Measurements from ENCODE around the gene SFTA2.

Gene SFTA2

GRCh38 chr6:30957716-30958115 is 25.7 kb upstream of the SFTA2 start:
- Mint-ChIP-seq H3K4me1 (ENCODE audit: low read depth in 2 of 2) (peaks cover 0 to 9% of the 10 kb centered on the region in 2 donors), H3K9me3 (no peaks in the 10 kb centered on the region), H3K27ac (no peak overlapping the region), H3K27me3 (peaks cover 35 to 43% of the 10 kb centered on the region in 2 donors), H3K36me3 (ENCODE audit: insufficient read depth) (peaks cover 2% of the 10 kb centered on the region), H3K4me3 (no peak overlapping the region)
- DNase-seq (no peak), ATAC-seq (replicated peaks) (no peak)

- H3K4me3 Mint-ChIP-seq = peak overlapping the region; percentile 79 to 81
- H3K27ac Mint-ChIP-seq = peak overlapping the region; percentile 57 to 72
- H3K4me1 Mint-ChIP-seq (ENCODE audit: low read depth in 2 of 2) = peaks cover 0 to 10% of the 10 kb centered on the region in 2 donors
- DNase-seq (peak; percentile 44 to 61 (median 50)), ATAC-seq (replicated peaks) (peak; percentile 84)
- peaks cover 2 to 10% of the 10 kb centered on the region in 2 donors for H3K9me3 Mint-ChIP-seq
- peaks cover 46 to 65% of the 10 kb centered on the region in 2 donors for H3K27me3 Mint-ChIP-seq
- peaks cover 2% of the 10 kb centered on the region for H3K36me3 Mint-ChIP-seq (ENCODE audit: insufficient read depth)
Measured at GRCh38 chr6:30955367-30956042, 23.5 kb upstream of the SFTA2 start.

GRCh38 chr6:30954631-30955366 is 22.8 kb upstream of the SFTA2 start:
- Mint-ChIP-seq H3K4me1 (ENCODE audit: low read depth in 2 of 2) (peaks cover 0 to 10% of the 10 kb centered on the region in 2 donors), H3K27me3 (peaks cover 50 to 71% of the 10 kb centered on the region in 2 donors), H3K4me3 (peak overlapping the region; percentile 79 to 81), H3K9me3 (peaks cover 2 to 17% of the 10 kb centered on the region in 2 donors), H3K36me3 (ENCODE audit: insufficient read depth) (peaks cover 2% of the 10 kb centered on the region), H3K27ac (peak overlapping the region; percentile 57 to 72)
- DNase-seq = no peak
- no peak for ATAC-seq (replicated peaks)

- ATAC-seq (replicated peaks) (no peak), DNase-seq (no peak)
- H3K4me1 Mint-ChIP-seq (ENCODE audit: low read depth in 2 of 2) = peaks cover 0 to 10% of the 10 kb centered on the region in 2 donors
- peaks cover 2% of the 10 kb centered on the region for H3K36me3 Mint-ChIP-seq (ENCODE audit: insufficient read depth)
- no peak overlapping the region for H3K27ac Mint-ChIP-seq
- peaks cover 54 to 75% of the 10 kb centered on the region in 2 donors for H3K27me3 Mint-ChIP-seq
- H3K4me3 Mint-ChIP-seq = no peak overlapping the region
- H3K9me3 Mint-ChIP-seq = peaks cover 5 to 17% of the 10 kb centered on the region in 2 donors
Measured at GRCh38 chr6:30951907-30952469, 20.0 kb upstream of the SFTA2 start.

- H3K36me3 Mint-ChIP-seq (ENCODE audit: insufficient read depth) = no peaks in the 10 kb centered on the region
- DNase-seq = no peak
- H3K27me3 Mint-ChIP-seq = peaks cover 70 to 99% of the 10 kb centered on the region in 2 donors
- H3K4me1 Mint-ChIP-seq (ENCODE audit: low read depth in 2 of 2) = peaks cover 0 to 1% of the 10 kb centered on the region in 2 donors
- ATAC-seq (replicated peaks) = no peak
- H3K4me3 Mint-ChIP-seq = no peak overlapping the region
- H3K27ac Mint-ChIP-seq = no peak overlapping the region
- peaks cover 5 to 17% of the 10 kb centered on the region in 2 donors for H3K9me3 Mint-ChIP-seq
Measured at GRCh38 chr6:30948811-30949210, 16.8 kb upstream of the SFTA2 start.

- H3K27me3 Mint-ChIP-seq = peaks cover 78 to 100% of the 10 kb centered on the region in 2 donors
Measured at GRCh38 chr6:30947231-30947630, 15.3 kb upstream of the SFTA2 start.

GRCh38 chr6:30945281-30945680 is 13.3 kb upstream of the SFTA2 start:
- Mint-ChIP-seq H3K27ac (no peak overlapping the region), H3K27me3 (peaks cover 81 to 100% of the 10 kb centered on the region in 2 donors), H3K36me3 (ENCODE audit: insufficient read depth) (no peaks in the 10 kb centered on the region), H3K9me3 (peaks cover 3 to 5% of the 10 kb centered on the region in 2 donors), H3K4me1 (ENCODE audit: low read depth in 2 of 2) (peaks cover 0 to 5% of the 10 kb centered on the region in 2 donors), H3K4me3 (no peak overlapping the region)
- ATAC-seq (replicated peaks) (no peak), DNase-seq (no peak)

More at GRCh38 chr6:30947231-30947630, 15.3 kb upstream of the SFTA2 start:
- H3K4me3 Mint-ChIP-seq = no peak overlapping the region
- no peak for ATAC-seq (replicated peaks)
- DNase-seq = no peak
- H3K27ac Mint-ChIP-seq = no peak overlapping the region
- H3K4me1 Mint-ChIP-seq (ENCODE audit: low read depth in 2 of 2) = peaks cover 0 to 6% of the 10 kb centered on the region in 2 donors
- H3K9me3 Mint-ChIP-seq = peaks cover 5 to 17% of the 10 kb centered on the region in 2 donors
- no peaks in the 10 kb centered on the region for H3K36me3 Mint-ChIP-seq (ENCODE audit: insufficient read depth)

- H3K36me3 Mint-ChIP-seq (ENCODE audit: insufficient read depth) = no peaks in the 10 kb centered on the region
Measured at GRCh38 chr6:30944051-30944450, 12.1 kb upstream of the SFTA2 start.

GRCh38 chr6:30942338-30943060 is 10.5 kb upstream of the SFTA2 start:
- Mint-ChIP-seq H3K4me1 (ENCODE audit: low read depth in 2 of 2) (peaks cover 0 to 5% of the 10 kb centered on the region in 2 donors), H3K27ac (no peak overlapping the region), H3K36me3 (ENCODE audit: insufficient read depth) (no peaks in the 10 kb centered on the region), H3K9me3 (no peaks in the 10 kb centered on the region), H3K4me3 (no peak overlapping the region), H3K27me3 (peaks cover 62 to 100% of the 10 kb centered on the region in 2 donors)
- ATAC-seq (replicated peaks) (no peak), DNase-seq (no peak)

More at GRCh38 chr6:30944051-30944450, 12.1 kb upstream of the SFTA2 start:
- DNase-seq (no peak), ATAC-seq (replicated peaks) (no peak)
- H3K4me1 Mint-ChIP-seq (ENCODE audit: low read depth in 2 of 2) = peaks cover 0 to 5% of the 10 kb centered on the region in 2 donors
- H3K27ac Mint-ChIP-seq = no peak overlapping the region
- peaks cover 78 to 100% of the 10 kb centered on the region in 2 donors for H3K27me3 Mint-ChIP-seq
- no peaks in the 10 kb centered on the region for H3K9me3 Mint-ChIP-seq
- no peak overlapping the region for H3K4me3 Mint-ChIP-seq

GRCh38 chr6:30940361-30940986 is 8.5 kb upstream of the SFTA2 start, which contains the start of gene MUCL3:
Gene MUCL3 (plus strand): TSS chr6:30940973. CDS start chr6:30941000, 27 bp downstream.
- no peak for ATAC-seq (replicated peaks)
- no peak within 1 kb of the TSS for H3K27ac Mint-ChIP-seq
- H3K36me3 Mint-ChIP-seq (ENCODE audit: insufficient read depth) = no peaks in the 10 kb centered on the region
- peaks cover 0 to 5% of the 10 kb centered on the region in 2 donors for H3K4me1 Mint-ChIP-seq (ENCODE audit: low read depth in 2 of 2)
- no peak within 1 kb of the TSS for H3K4me3 Mint-ChIP-seq
- no peaks in the 10 kb centered on the region for H3K9me3 Mint-ChIP-seq
- no peak for DNase-seq
- H3K27me3 Mint-ChIP-seq = peaks cover 69 to 99% of the 10 kb centered on the region in 2 donors

GRCh38 chr6:30939473-30939872 is 7.5 kb upstream of the SFTA2 start:
- Mint-ChIP-seq H3K9me3 (no peaks in the 10 kb centered on the region), H3K4me3 (no peak overlapping the region), H3K27me3 (peaks cover 62 to 99% of the 10 kb centered on the region in 2 donors), H3K36me3 (ENCODE audit: insufficient read depth) (no peaks in the 10 kb centered on the region), H3K4me1 (ENCODE audit: low read depth in 2 of 2) (peaks cover 0 to 5% of the 10 kb centered on the region in 2 donors), H3K27ac (no peak overlapping the region)
- DNase-seq = no peak
- ATAC-seq (replicated peaks) = no peak

GRCh38 chr6:30938730-30939129 is 6.8 kb upstream of the SFTA2 start:
- H3K36me3 Mint-ChIP-seq (ENCODE audit: insufficient read depth) = no peaks in the 10 kb centered on the region
- peaks cover 55 to 92% of the 10 kb centered on the region in 2 donors for H3K27me3 Mint-ChIP-seq
- no peak overlapping the region for H3K4me3 Mint-ChIP-seq
- no peak for ATAC-seq (replicated peaks)
- no peak overlapping the region for H3K27ac Mint-ChIP-seq
- DNase-seq = no peak
- no peaks in the 10 kb centered on the region for H3K9me3 Mint-ChIP-seq
- peaks cover 0 to 5% of the 10 kb centered on the region in 2 donors for H3K4me1 Mint-ChIP-seq (ENCODE audit: low read depth in 2 of 2)
